A673 (cell line): ENCODE results near the gene PCDHB13.

ENCODE experiments used
- EZH2 ChIP-seq: fragments of 200-600 bp; sonication (generic); IDR thresholded peaks from 2 replicates; pipeline ENCODE4 v1.6.1; 2017; ENCODE audit warnings: borderline replicate concordance, low read depth, mild to moderate bottlenecking, mixed read lengths, antibody characterized with exemption, low read length; ENCODE audit not compliant: poor library complexity, severe bottlenecking
- TF ChIP-seq, protein P1 (sequence below): fragments of 300-800, 200-600 bp; sonication (generic); conservative IDR thresholded peaks from 2 replicates; pipeline ENCODE4 v1.5.1; 2017; ENCODE audit warnings: low read depth, mild to moderate bottlenecking, antibody characterized with exemption, low read length, moderate library complexity, mixed read lengths

DNA sequence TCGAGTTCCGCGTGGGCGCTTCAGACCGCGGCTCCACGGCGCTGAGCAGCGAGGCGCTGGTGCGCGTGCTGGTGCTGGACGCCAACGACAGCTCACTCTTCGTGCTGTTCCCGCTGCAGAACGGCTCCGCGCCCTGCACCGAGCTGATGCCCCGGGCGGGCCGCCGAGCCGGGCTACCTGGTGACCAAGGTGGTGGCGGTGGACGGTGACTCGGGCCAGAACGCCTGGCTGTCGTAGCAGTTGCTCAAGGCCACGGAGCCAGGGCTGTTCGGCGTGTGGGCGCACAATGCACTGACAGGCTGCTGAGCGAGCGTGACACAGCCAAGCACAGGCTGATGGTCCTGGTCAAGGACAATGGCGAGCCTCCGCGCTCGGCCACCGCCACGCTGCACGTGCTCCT is 27.8 kb downstream of the PCDHB13 start:
- TF ChIP-seq, protein P1, sequence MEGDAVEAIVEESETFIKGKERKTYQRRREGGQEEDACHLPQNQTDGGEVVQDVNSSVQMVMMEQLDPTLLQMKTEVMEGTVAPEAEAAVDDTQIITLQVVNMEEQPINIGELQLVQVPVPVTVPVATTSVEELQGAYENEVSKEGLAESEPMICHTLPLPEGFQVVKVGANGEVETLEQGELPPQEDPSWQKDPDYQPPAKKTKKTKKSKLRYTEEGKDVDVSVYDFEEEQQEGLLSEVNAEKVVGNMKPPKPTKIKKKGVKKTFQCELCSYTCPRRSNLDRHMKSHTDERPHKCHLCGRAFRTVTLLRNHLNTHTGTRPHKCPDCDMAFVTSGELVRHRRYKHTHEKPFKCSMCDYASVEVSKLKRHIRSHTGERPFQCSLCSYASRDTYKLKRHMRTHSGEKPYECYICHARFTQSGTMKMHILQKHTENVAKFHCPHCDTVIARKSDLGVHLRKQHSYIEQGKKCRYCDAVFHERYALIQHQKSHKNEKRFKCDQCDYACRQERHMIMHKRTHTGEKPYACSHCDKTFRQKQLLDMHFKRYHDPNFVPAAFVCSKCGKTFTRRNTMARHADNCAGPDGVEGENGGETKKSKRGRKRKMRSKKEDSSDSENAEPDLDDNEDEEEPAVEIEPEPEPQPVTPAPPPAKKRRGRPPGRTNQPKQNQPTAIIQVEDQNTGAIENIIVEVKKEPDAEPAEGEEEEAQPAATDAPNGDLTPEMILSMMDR, result no peak
- TF ChIP-seq EZH2, result no peak
